Stomach (tissue), 4 donors: ENCODE results near the gene MSMP.

Experiments
- CTCF ChIP-seq, 7 experiments: fragments of 450-650 bp in 4 of 7; fragments of 200-600 bp in 3 of 7; sonication (generic) in 3 of 7; IDR thresholded peaks; one replicate each; pipeline ENCODE4 v1.5.1; 2016 to 2019; ENCODE audit warnings: antibody characterized with exemption in 7 of 7, control low read depth in 2 of 7, mild to moderate bottlenecking in 1 of 7
- EP300 ChIP-seq: sonication (generic); formaldehyde crosslinking; IDR thresholded peaks from one replicate; pipeline ENCODE4 v1.6.1; 2017; ENCODE audit warnings: antibody characterized with exemption
- POLR2A ChIP-seq, 4 donors: fragments of 450-650 bp; IDR thresholded peaks; one replicate each; pipeline ENCODE4 v1.6.1; 2016; ENCODE audit warnings: antibody characterized with exemption in 4 of 4, control low read depth in 2 of 4, mild to moderate bottlenecking in 1 of 4, moderate library complexity in 1 of 4
- POLR2AphosphoS5 ChIP-seq, 3 donors: sonication (generic); formaldehyde crosslinking; IDR thresholded peaks; one replicate each; pipeline ENCODE4 v1.6.1; 2016; ENCODE audit warnings: antibody characterized with exemption in 3 of 3

- TF ChIP-seq EP300 (peak; percentile 39), POLR2A (IDR thresholded peaks at IDR 0.05) (peak in 2 of 4 donors; percentile 20 to 75), CTCF (IDR thresholded peaks at IDR 0.05) (peak in 1 of 7 experiments; percentile 30), POLR2AphosphoS5 (IDR thresholded peaks at IDR 0.05) (peak; percentile 86 to 98 (median 90))
Observed at GRCh38 chr9:35732185-35732799, 21.8 kb downstream of the MSMP start, which contains the start of the genes CREB3 and TLN1.
